ENCODE results near the gene GNB1. TPM values are rescaled to one million over a fixed set of nuclear protein-coding genes. Genes with fewer than 3 reads are reported as not detected.
"Not testable (repeated sequence)": the region's sequence is repeated elsewhere in the genome, so short reads cannot be mapped to it uniquely, and the experiment has no call there.

The GNB1 gene
- total RNA-seq, 2 experiments from 2014 or later, result 396 to 403 TPM

DNA sequence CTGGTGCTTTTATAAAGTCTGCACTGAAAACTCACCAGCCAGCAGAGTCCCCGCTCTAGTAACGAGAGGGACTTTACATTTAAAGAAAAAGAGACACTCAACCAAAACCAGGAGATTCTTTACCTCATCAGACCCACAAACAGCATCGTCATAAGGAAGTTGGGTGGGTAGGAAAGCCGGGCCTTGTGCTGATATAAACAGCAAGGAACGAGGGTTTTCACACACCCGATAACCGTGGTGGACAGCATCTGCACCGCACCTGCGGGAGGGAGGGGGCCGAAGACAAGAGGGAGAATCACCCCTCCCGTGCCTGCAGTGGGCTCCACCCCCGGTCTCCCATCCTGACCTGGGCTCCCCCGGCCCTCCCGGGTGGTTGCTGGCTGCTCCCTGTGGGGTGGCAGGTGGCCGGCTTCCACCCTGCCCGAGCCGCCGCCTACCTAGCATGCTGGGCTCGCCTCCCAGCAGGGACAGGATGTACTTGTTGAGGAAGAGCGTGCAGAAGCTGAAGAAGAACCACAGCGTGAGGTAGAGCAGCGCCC is 152.0 kb downstream of the GNB1 start:
- DNase-seq; intact Hi-C loops (cut with micrococcal nuclease); CTCF ChIA-PET; H3K27ac Mint-ChIP-seq; H3K4me3 Mint-ChIP-seq; POLR2A ChIA-PET; H3K27me3 Mint-ChIP-seq; H3K9me3 Mint-ChIP-seq; H3K4me1 Mint-ChIP-seq (ENCODE audit: low read depth); H3K36me3 Mint-ChIP-seq: not testable (repeated sequence)

GRCh38 chr1:1737675-1738590 is 153.0 kb downstream of the GNB1 start:
- H3K4me3 Mint-ChIP-seq; H3K9me3 Mint-ChIP-seq; H3K4me1 Mint-ChIP-seq (ENCODE audit: low read depth); DNase-seq; H3K36me3 Mint-ChIP-seq; intact Hi-C loops (cut with micrococcal nuclease); H3K27me3 Mint-ChIP-seq; H3K27ac Mint-ChIP-seq; POLR2A ChIA-PET: not testable (repeated sequence)
- CTCF ChIA-PET, result interaction anchor here (1.5 kb wide), 1 partner anchor 168 kb away, joined by 5 read pairs; no protein-coding TSS in a partner anchor

Other genes starting within 250 kb of the GNB1 start
- 10 to 100 TPM; 32.4 to 36.9 TPM for gene CDK11B, start 232.1 kb downstream of the GNB1 start, total RNA-seq
- 10 to 100 TPM; 29.0 to 30.1 TPM for gene SLC35E2B, start 198.3 kb downstream of the GNB1 start, total RNA-seq
- 10 to 100 TPM; 44.5 to 49.1 TPM for gene CDK11A, start 166.7 kb downstream of the GNB1 start, total RNA-seq
- gene NADK, start 112.6 kb downstream of the GNB1 start, total RNA-seq, result 10 to 100 TPM; 56.2 to 57.4 TPM
- under 1 TPM; 0.26 to 0.27 TPM for gene CALML6, start 24.2 kb upstream of the GNB1 start, total RNA-seq
- under 1 TPM; 0.33 to 0.34 TPM for gene TMEM52, start 28.2 kb upstream of the GNB1 start, total RNA-seq
- not detected for gene CFAP74, start 112.7 kb upstream of the GNB1 start, total RNA-seq
- not detected for gene GABRD, start 128.3 kb upstream of the GNB1 start, total RNA-seq
- gene PRKCZ, start 159.3 kb upstream of the GNB1 start, total RNA-seq, result 10 to 100 TPM; 13.2 to 14.7 TPM

Data from activated CD4-positive, alpha-beta memory T cell treated with anti-CD3 and anti-CD28 coated beads for 36 hours (primary cell).